HepG2 (cell line): ENCODE measurements around the gene TEAD1. TPM values are rescaled to one million over a fixed set of nuclear protein-coding genes. Genes with fewer than 3 reads are reported as not detected.

Experiments used
- ATAC-seq: fragments of 200-7000 bp; cut with Tn5 transposase; 3 replicates; pipeline ENCODE4 v1.9.1; 2020; ENCODE audit warnings: mild to moderate bottlenecking, moderate library complexity
- BruUV-seq: library from RNA; stranded (reverse); fragments of 400-500 nt; replicated peaks from 2 replicates; lab custom pipeline; 2021; lab: Mats Ljungman, UMichigan
- CTCF ChIA-PET: fragments of 300-600 bp; formaldehyde crosslinking; extraction: SDS; loops from one replicate; lab custom pipeline; 2021; ENCODE audit warnings: low total read pairs, inconsistent platforms, low intra/inter-chr PET ratio; lab: Yijun Ruan, JAX
- POLR2A ChIA-PET: fragments of 350-600 bp; sonication (Branson Sonifier 250); formaldehyde crosslinking; loops from one replicate; lab custom pipeline; 2020; ENCODE audit warnings: antibody characterized with exemption, inconsistent platforms; lab: Yijun Ruan, JAX
- DNase-seq: peaks from one replicate; pipeline ENCODE4 v3.0.0-alpha.2; 2015; ENCODE audit warnings: low spot score
- FAIRE-seq: peaks from 3 replicates; lab custom pipeline; 2011; peaks lifted over from hg19 to GRCh38; lab: Jason Lieb, UNC
- H2AFZ ChIP-seq: one replicate; pipeline ENCODE4 v1.6.1; 2011; ENCODE audit warnings: low read length, inconsistent platforms
- H3K27ac ChIP-seq: fragments of 300-600 bp; 3 replicates; pipeline ENCODE4 v1.8.0; 2011; ENCODE audit warnings: mixed run types, mild to moderate bottlenecking, mixed read lengths, low read length, inconsistent platforms; ENCODE audit not compliant: insufficient read depth; ENCODE audit errors: extremely low read length
- H3K27me3 ChIP-seq, 2 experiments: fragments of 200-600 bp in 1 of 2; 2 replicates in 1 of 2; 3 replicates in 1 of 2; pipeline versions ENCODE4 v1.6.0 to v1.8.0; 2011; ENCODE audit warnings: low read length in 2 of 2, mild to moderate bottlenecking in 2 of 2, moderate library complexity in 2 of 2, inconsistent platforms in 1 of 2; ENCODE audit not compliant: insufficient read depth in 2 of 2, control insufficient read depth in 1 of 2
- H3K36me3 ChIP-seq, 2 experiments: fragments of 200-600 bp in 1 of 2; replicated peaks in 1 of 2; 2 replicates in 1 of 2; 3 replicates in 1 of 2; pipeline versions ENCODE4 v1.5.1 to v1.8.0; 2011; ENCODE audit warnings: low read length in 2 of 2, inconsistent platforms in 1 of 2; ENCODE audit not compliant: insufficient read depth in 2 of 2, control insufficient read depth in 1 of 2
- H3K4me1 ChIP-seq: 2 replicates; pipeline ENCODE4 v1.5.1; 2012; ENCODE audit warnings: low read length, inconsistent platforms; ENCODE audit not compliant: insufficient read depth
- H3K4me2 ChIP-seq: 2 replicates; pipeline ENCODE4 v1.6.0; 2011; ENCODE audit warnings: low read depth, low read length, inconsistent platforms
- H3K4me3 ChIP-seq, 3 experiments: fragments of 200-600 bp in 1 of 3; sonication (generic), shearing (Covaris generic) in 1 of 3; replicated peaks in 1 of 3; 2 replicates each; pipeline ENCODE4 v1.5.1; 2011 to 2016; ENCODE audit warnings: low read length in 3 of 3, inconsistent platforms in 2 of 3, low read depth in 2 of 3, mild to moderate bottlenecking in 2 of 3, control low read depth in 1 of 3, mixed read lengths in 1 of 3; ENCODE audit not compliant: insufficient read depth in 1 of 3
- H3K79me2 ChIP-seq: one replicate; pipeline ENCODE4 v1.6.1; 2011; ENCODE audit warnings: low read length, inconsistent platforms; ENCODE audit not compliant: insufficient read depth
- H3K9ac ChIP-seq: 2 replicates; pipeline ENCODE4 v1.6.0; 2011; ENCODE audit warnings: mild to moderate bottlenecking, low read depth, low read length, inconsistent platforms; ENCODE audit not compliant: insufficient read depth
- H3K9me3 ChIP-seq: 2 replicates; pipeline ENCODE4 v1.5.1; 2012; ENCODE audit warnings: mild to moderate bottlenecking, low read length
- H4K20me1 ChIP-seq: 2 replicates; pipeline ENCODE4 v1.6.0; 2011; ENCODE audit warnings: inconsistent platforms, mild to moderate bottlenecking, low read length, moderate library complexity; ENCODE audit not compliant: insufficient read depth
- HNRNPL ChIP-seq: fragments of 200-400 bp; formaldehyde crosslinking; IDR thresholded peaks from 2 replicates; pipeline ENCODE4 v1.6.1; 2017; ENCODE audit warnings: mild to moderate bottlenecking, low read depth, low read length
- LRRFIP1 ChIP-seq: sonication (generic); formaldehyde crosslinking; conservative IDR thresholded peaks from 2 replicates; pipeline ENCODE4 v1.4.0; 2020; ENCODE audit warnings: missing genetic modification reagents
- RFX5 ChIP-seq: IDR thresholded peaks from 2 replicates; pipeline ENCODE4 v1.6.1; 2011; ENCODE audit warnings: low read depth, low read length, improper control_type of control experiment
- ZGPAT ChIP-seq: IDR thresholded peaks from 2 replicates; pipeline ENCODE4 v1.6.1; 2016; ENCODE audit warnings: mild to moderate bottlenecking
- ZNF296 ChIP-seq: sonication (generic); formaldehyde crosslinking; conservative IDR thresholded peaks from 2 replicates; pipeline ENCODE4 v1.5.0; 2020; ENCODE audit warnings: mild to moderate bottlenecking, missing genetic modification reagents
- ZNF331 ChIP-seq: sonication (generic); formaldehyde crosslinking; IDR thresholded peaks from 2 replicates; pipeline ENCODE4 v1.4.0; 2020; ENCODE audit warnings: missing genetic modification reagents
- ZNF724P ChIP-seq: sonication (generic); formaldehyde crosslinking; IDR thresholded peaks from 2 replicates; pipeline ENCODE4 v1.8.0; 2022; ENCODE audit warnings: missing genetic modification reagents, borderline replicate concordance
- WGBS: methylation state at CpG from one replicate; pipeline ENCODE4 v1.1.6; 2017; ENCODE audit warnings: low lambda C conversion rate; 5-methylcytosine and 5-hydroxymethylcytosine counted together
- in situ Hi-C: cut with HindIII; loops from 2 replicates; pipeline ENCODE4 v1.10.0; 2017; ENCODE audit warnings: low pct_unique_long_range_greater_than_20kb; ENCODE audit not compliant: extremely low pct_ligation_motif_present
- intact Hi-C: fragments of 100-400 bp; cut with micrococcal nuclease; formaldehyde crosslinking; loops from one replicate; pipeline ENCODE4 v1.10.0; 2022; ENCODE audit not compliant: unreplicated experiment
- polyA plus RNA-seq, 8 experiments: library from polyadenylated mRNA; depleted of rRNA in 3 of 8; stranded (reverse) in 7 of 8; unstranded in 1 of 8; fragments of >200 nt; fragmentation: Illumina TruSeq in 4 of 8; extraction: Trizol in 4 of 8; gene quantifications; 2 replicates each; pipeline versions ENCODE4 v1.2.1 to v1.2.3, GENCODE V29; 2011 to 2016; ENCODE audit warnings: low read depth in 4 of 8, missing spikeins in 1 of 8, mixed read lengths in 1 of 8; ENCODE audit not compliant: insufficient read depth in 1 of 8
- total RNA-seq, 5 experiments: library from RNA; depleted of rRNA; stranded (reverse); fragments of >200 nt; fragmentation: Illumina TruSeq; extraction: Trizol; gene quantifications; 2 replicates each; pipeline ENCODE4 v1.2.3, GENCODE V29; 2016; ENCODE audit warnings: low read depth in 1 of 5

The TEAD1 gene
- total and polyA plus RNA-seq, 2 of the 13 experiments (the other 11 are each of a cell fraction or from before 2014, with no cell fraction given) = 20.1 to 30.5 TPM

GRCh38 chr11:12943311-12943710, 269.1 kb downstream of the TEAD1 start (continued):
- TF ChIP-seq ZNF724P (CRISPR knock-in tag) (no peak), ZNF296 (CRISPR knock-in tag) (no peak), ZNF331 (no peak), RFX5 (no peak)

GRCh38 chr11:12944889-12945288, 270.7 kb downstream of the TEAD1 start:
- no peaks in the 10 kb centered on the region for H3K79me2 ChIP-seq
- H3K9me3 ChIP-seq = no peaks in the 10 kb centered on the region
- H3K27me3 ChIP-seq = no peaks in the 10 kb centered on the region
- H3K36me3 ChIP-seq = peaks cover 5 to 19% of the 10 kb centered on the region in 2 experiments; a peak in 4 of 5 replicates
- no peak overlapping the region for H2AFZ ChIP-seq
- H3K9ac ChIP-seq = no peak overlapping the region
- POLR2A ChIA-PET = no interaction called here
- DNase-seq (no peak), ATAC-seq (no peak), FAIRE-seq (no peak)
- H3K4me2 ChIP-seq = no peak overlapping the region
- CTCF ChIA-PET = no interaction called here
- H4K20me1 ChIP-seq = no peaks in the 10 kb centered on the region
- intact Hi-C loops (no loop called here), in situ Hi-C loops (no loop called here)
- WGBS = 91% methylated on average over 3 of the region's 3 CpGs
- H3K4me3 ChIP-seq = no peak overlapping the region
- no peaks in the 10 kb centered on the region for H3K4me1 ChIP-seq
- no TSS peak for BruUV-seq
- TF ChIP-seq HNRNPL (no peak), LRRFIP1 (CRISPR knock-in tag) (no peak), ZGPAT (CRISPR knock-in tag) (no peak)
- no peak overlapping the region for H3K27ac ChIP-seq
